GM12878 (cell line): Measurements from ENCODE around the gene TEAD4. TPM values are rescaled to one million over a fixed set of nuclear protein-coding genes. Genes with fewer than 3 reads are reported as not detected.

ENCODE experiments used
- ATAC-seq: fragments of 200-7000 bp; cut with Tn5 transposase; 3 replicates; pipeline ENCODE4 v1.9.1; 2020; ENCODE audit warnings: mild to moderate bottlenecking, moderate library complexity
- BruUV-seq: library from RNA; stranded (reverse); fragments of 400-500 nt; replicated peaks from 2 replicates; lab custom pipeline; 2021; lab: Mats Ljungman, UMichigan
- CTCF ChIA-PET: fragments of 300-600 bp; sonication (Branson Sonifier 250); formaldehyde crosslinking; extraction: SDS; loops from one replicate; lab custom pipeline; 2021; ENCODE audit warnings: inconsistent platforms; lab: Yijun Ruan, JAX
- POLR2A ChIA-PET: fragments of 350-600 bp; formaldehyde crosslinking; extraction: SDS; loops from one replicate; lab custom pipeline; 2021; ENCODE audit warnings: inconsistent platforms; lab: Charles Lee
- RAD21 ChIA-PET: fragments of 300-600 bp; sonication (Branson Sonifier 250); formaldehyde crosslinking; loops from one replicate; lab custom pipeline; 2023; ENCODE audit warnings: antibody characterized with exemption; ENCODE audit not compliant: unreplicated experiment; lab: Charles Lee
- SMC1A ChIA-PET: fragments of 300-600 bp; sonication (Branson Sonifier 250); formaldehyde crosslinking; loops from one replicate; lab custom pipeline; 2023; ENCODE audit not compliant: unreplicated experiment, uncharacterized antibody; lab: Charles Lee
- DNase-seq: peaks from one replicate; pipeline ENCODE4 v3.0.0-alpha.2; 2011; ENCODE audit warnings: low read depth, low spot score
- FAIRE-seq: peaks from 3 replicates; lab custom pipeline; 2011; peaks lifted over from hg19 to GRCh38; lab: Jason Lieb, UNC
- H2AFZ ChIP-seq: 2 replicates; pipeline ENCODE4 v1.6.0; 2011; ENCODE audit warnings: low read depth, low read length, control low read depth; ENCODE audit not compliant: control insufficient read depth
- H3K27ac ChIP-seq: 2 replicates; pipeline ENCODE4 v1.5.1; 2011; ENCODE audit warnings: control low read depth; ENCODE audit not compliant: control insufficient read depth, insufficient read depth
- H3K27me3 ChIP-seq, 2 experiments: replicated peaks in 1 of 2; 2 replicates each; pipeline versions ENCODE4 v1.6.0 to v1.6.1; 2011; ENCODE audit warnings: low read length in 1 of 2; ENCODE audit not compliant: control insufficient read depth in 2 of 2, insufficient read depth in 2 of 2
- H3K36me3 ChIP-seq, 2 experiments: 2 replicates each; pipeline ENCODE4 v1.5.1; 2011; ENCODE audit warnings: low read length in 1 of 2; ENCODE audit not compliant: control insufficient read depth in 2 of 2, insufficient read depth in 2 of 2
- H3K4me1 ChIP-seq: 2 replicates; pipeline ENCODE4 v1.6.1; 2011; ENCODE audit warnings: mild to moderate bottlenecking, low read length, moderate library complexity, mixed read lengths; ENCODE audit not compliant: control insufficient read depth, insufficient read depth
- H3K4me2 ChIP-seq: 2 replicates; pipeline ENCODE4 v1.6.0; 2011; ENCODE audit warnings: control low read depth; ENCODE audit not compliant: control insufficient read depth, insufficient read depth
- H3K4me3 ChIP-seq: fragments of 200-600 bp; sonication (generic); 2 replicates; pipeline ENCODE4 v1.5.1; 2016
- H3K79me2 ChIP-seq: 2 replicates; pipeline ENCODE4 v1.6.0; 2011; ENCODE audit warnings: low read length; ENCODE audit not compliant: control insufficient read depth, insufficient read depth
- H3K9ac ChIP-seq: 2 replicates; pipeline ENCODE4 v1.8.0; 2011; ENCODE audit warnings: low read length, control low read depth, mixed read lengths; ENCODE audit not compliant: control insufficient read depth, insufficient read depth
- H3K9me3 ChIP-seq: replicated peaks from 3 replicates; pipeline ENCODE4 v1.5.1; 2011; ENCODE audit warnings: mild to moderate bottlenecking, low read length; ENCODE audit not compliant: control insufficient read depth, insufficient read depth
- H4K20me1 ChIP-seq: 2 replicates; pipeline ENCODE4 v1.6.0; 2011; ENCODE audit not compliant: control insufficient read depth, insufficient read depth
- BACH1 ChIP-seq: fragments of 450-650 bp; IDR thresholded peaks from 2 replicates; pipeline ENCODE4 v1.6.1; 2017; ENCODE audit warnings: mild to moderate bottlenecking, borderline replicate concordance
- CBX3 ChIP-seq: fragments of 200-600 bp; sonication (generic); IDR thresholded peaks from 2 replicates; pipeline ENCODE4 v1.6.1; 2016; ENCODE audit warnings: low read depth, borderline replicate concordance
- EP300 ChIP-seq, 2 experiments: fragments of 150-350 bp in 1 of 2; IDR thresholded peaks; 2 replicates each; pipeline ENCODE4 v1.6.1; 2011 to 2012; ENCODE audit warnings: low read depth in 2 of 2, low read length in 2 of 2, borderline replicate concordance in 1 of 2, improper control_type of control experiment in 1 of 2, inconsistent platforms in 1 of 2; ENCODE audit not compliant: control insufficient read depth in 1 of 2
- MEF2B ChIP-seq: fragments of 450-650 bp; IDR thresholded peaks from 2 replicates; pipeline ENCODE4 v1.6.1; 2018; ENCODE audit warnings: mild to moderate bottlenecking, moderate library complexity; ENCODE audit not compliant: partially characterized antibody, poor library complexity, severe bottlenecking
- NR2C1 ChIP-seq: fragments of 450-650 bp; IDR thresholded peaks from 2 replicates; pipeline ENCODE4 v1.6.1; 2017; ENCODE audit warnings: antibody characterized with exemption, mild to moderate bottlenecking, moderate library complexity
- PAX8 ChIP-seq: fragments of 450-650 bp; IDR thresholded peaks from 2 replicates; pipeline ENCODE4 v1.6.1; 2017; ENCODE audit warnings: mild to moderate bottlenecking, moderate library complexity
- SIN3A ChIP-seq: IDR thresholded peaks from 2 replicates; pipeline ENCODE4 v1.6.1; 2012; ENCODE audit warnings: low read depth, low read length, improper control_type of control experiment
- SUPT20H ChIP-seq: IDR thresholded peaks from 2 replicates; pipeline ENCODE4 v1.6.1; 2011; ENCODE audit warnings: low read depth, mild to moderate bottlenecking, low read length, moderate library complexity, borderline replicate concordance; ENCODE audit not compliant: control insufficient read depth
- ZSCAN29 ChIP-seq: fragments of 450-650 bp; IDR thresholded peaks from 2 replicates; pipeline ENCODE4 v1.6.1; 2017; ENCODE audit warnings: mild to moderate bottlenecking, moderate library complexity
- WGBS: methylation state at CpG from one replicate; pipeline ENCODE4 v1.1.6; 2016; ENCODE audit warnings: low lambda C conversion rate; ENCODE audit not compliant: insufficient replicate concordance, insufficient coverage; ENCODE audit errors: missing lambda C conversion rate; 5-methylcytosine and 5-hydroxymethylcytosine counted together
- in situ Hi-C: fragments of 300-500 bp; cut with MboI; formaldehyde crosslinking; loops from 9 replicates; pipeline ENCODE4 v1.14.3; 2018; ENCODE audit warnings: mixed read lengths
- intact Hi-C: fragments of 100-400 bp; cut with micrococcal nuclease; formaldehyde crosslinking; loops from one replicate; pipeline ENCODE4 v1.14.2; 2022; ENCODE audit not compliant: unreplicated experiment
- polyA plus RNA-seq, 11 experiments: library from polyadenylated mRNA; depleted of rRNA in 4 of 11; unstranded in 6 of 11; stranded (reverse) in 5 of 11; fragments of >200 nt; fragmentation: Nextera tagmentation in 4 of 11; fragmentation: Illumina TruSeq in 1 of 11; extraction: Ambion mirVana in 4 of 11; extraction: Trizol in 1 of 11; gene quantifications; 1 replicate in 1 of 11; 2 replicates in 10 of 11; pipeline versions ENCODE4 v1.2.1 to v1.2.3, GENCODE V29; 2011 to 2016; ENCODE audit warnings: inconsistent platforms in 2 of 11, missing spikeins in 2 of 11, low read depth in 1 of 11
- total RNA-seq, 4 experiments: library from RNA; depleted of rRNA in 3 of 4; stranded (reverse); fragments of >200 nt in 3 of 4; fragmentation: Illumina TruSeq in 1 of 4; extraction: Trizol in 1 of 4; gene quantifications; 2 replicates each; pipeline versions ENCODE4 v1.2.1 to v1.2.3, GENCODE V29; 2013 to 2021
- TF ChIP-seq, protein P1 (sequence below): fragments of 150-350 bp; IDR thresholded peaks from 2 replicates; pipeline ENCODE4 v1.6.1; 2014; ENCODE audit warnings: mild to moderate bottlenecking, low read depth, low read length
- TF ChIP-seq, protein P2 (sequence below): IDR thresholded peaks from 2 replicates; pipeline ENCODE4 v1.6.1; 2011; ENCODE audit warnings: borderline replicate concordance, low read depth, mild to moderate bottlenecking, moderate library complexity, low read length; ENCODE audit not compliant: insufficient read depth, poor library complexity, severe bottlenecking
- TF ChIP-seq, protein P3 (sequence below): IDR thresholded peaks from 2 replicates; pipeline ENCODE4 v1.6.1; 2012; ENCODE audit warnings: low read depth, low read length, improper control_type of control experiment

Gene TEAD4
- total and polyA plus RNA-seq, 10 of the 15 experiments (the other 5 are each of a cell fraction or from before 2014, with no cell fraction given): 0.04 to 0.68 (median 0.31) TPM; not detected in 4

DNA sequence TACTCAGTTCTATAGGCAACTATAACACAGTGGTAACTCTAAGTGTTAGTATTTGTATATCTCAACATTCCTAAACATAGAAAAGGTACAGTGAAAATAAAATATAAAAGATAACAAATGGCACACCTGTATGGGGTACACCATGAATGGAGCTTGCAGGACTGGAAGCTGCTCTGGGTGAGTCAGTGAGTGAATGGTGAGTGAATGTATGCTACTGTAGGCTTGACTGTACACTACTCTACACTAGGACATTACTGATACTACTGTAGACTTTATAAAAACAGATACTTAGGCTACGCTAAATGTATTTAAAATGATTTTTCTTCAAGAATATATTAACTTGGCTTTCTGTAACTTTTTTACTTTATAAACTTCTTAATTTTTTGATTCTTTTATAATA is 25.5 kb downstream of the TEAD4 start:
- no peaks in the 10 kb centered on the region for H3K4me1 ChIP-seq
- H3K27me3 ChIP-seq: no peaks in the 10 kb centered on the region; a peak in 1 of 4 replicates
- ATAC-seq: no peak
- no peak overlapping the region for H2AFZ ChIP-seq
- 44% methylated on average over 1 of the region's 1 CpG for WGBS
- no peak overlapping the region for H3K27ac ChIP-seq
- DNase-seq: no peak
- ChIA-PET SMC1A (no interaction called here), RAD21 (interaction anchor here (0.5 kb wide), 1 partner anchor 540 kb away, joined by 3 read pairs; no protein-coding TSS in a partner anchor), POLR2A (no interaction called here), CTCF (no interaction called here)
- H4K20me1 ChIP-seq: no peaks in the 10 kb centered on the region
- intact Hi-C loops: no loop called here
- no peak overlapping the region for H3K4me2 ChIP-seq
- H3K79me2 ChIP-seq: no peaks in the 10 kb centered on the region
- TF ChIP-seq, protein P1, sequence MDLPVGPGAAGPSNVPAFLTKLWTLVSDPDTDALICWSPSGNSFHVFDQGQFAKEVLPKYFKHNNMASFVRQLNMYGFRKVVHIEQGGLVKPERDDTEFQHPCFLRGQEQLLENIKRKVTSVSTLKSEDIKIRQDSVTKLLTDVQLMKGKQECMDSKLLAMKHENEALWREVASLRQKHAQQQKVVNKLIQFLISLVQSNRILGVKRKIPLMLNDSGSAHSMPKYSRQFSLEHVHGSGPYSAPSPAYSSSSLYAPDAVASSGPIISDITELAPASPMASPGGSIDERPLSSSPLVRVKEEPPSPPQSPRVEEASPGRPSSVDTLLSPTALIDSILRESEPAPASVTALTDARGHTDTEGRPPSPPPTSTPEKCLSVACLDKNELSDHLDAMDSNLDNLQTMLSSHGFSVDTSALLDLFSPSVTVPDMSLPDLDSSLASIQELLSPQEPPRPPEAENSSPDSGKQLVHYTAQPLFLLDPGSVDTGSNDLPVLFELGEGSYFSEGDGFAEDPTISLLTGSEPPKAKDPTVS: no peak
- TF ChIP-seq, protein P2, sequence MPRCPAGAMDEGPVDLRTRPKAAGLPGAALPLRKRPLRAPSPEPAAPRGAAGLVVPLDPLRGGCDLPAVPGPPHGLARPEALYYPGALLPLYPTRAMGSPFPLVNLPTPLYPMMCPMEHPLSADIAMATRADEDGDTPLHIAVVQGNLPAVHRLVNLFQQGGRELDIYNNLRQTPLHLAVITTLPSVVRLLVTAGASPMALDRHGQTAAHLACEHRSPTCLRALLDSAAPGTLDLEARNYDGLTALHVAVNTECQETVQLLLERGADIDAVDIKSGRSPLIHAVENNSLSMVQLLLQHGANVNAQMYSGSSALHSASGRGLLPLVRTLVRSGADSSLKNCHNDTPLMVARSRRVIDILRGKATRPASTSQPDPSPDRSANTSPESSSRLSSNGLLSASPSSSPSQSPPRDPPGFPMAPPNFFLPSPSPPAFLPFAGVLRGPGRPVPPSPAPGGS: no peak
- TF ChIP-seq NR2C1 (no peak), CBX3 (no peak), EP300 (IDR thresholded peaks at IDR 0.05; ENCODE audit: borderline replicate concordance in 1 of 2, control insufficient read depth in 1 of 2, low read depth in 2 of 2, low read length in 2 of 2) (no peak), PAX8 (no peak), BACH1 (no peak), SIN3A (no peak), MEF2B (no peak), SUPT20H (no peak), ZSCAN29 (no peak)
- TF ChIP-seq, protein P3, sequence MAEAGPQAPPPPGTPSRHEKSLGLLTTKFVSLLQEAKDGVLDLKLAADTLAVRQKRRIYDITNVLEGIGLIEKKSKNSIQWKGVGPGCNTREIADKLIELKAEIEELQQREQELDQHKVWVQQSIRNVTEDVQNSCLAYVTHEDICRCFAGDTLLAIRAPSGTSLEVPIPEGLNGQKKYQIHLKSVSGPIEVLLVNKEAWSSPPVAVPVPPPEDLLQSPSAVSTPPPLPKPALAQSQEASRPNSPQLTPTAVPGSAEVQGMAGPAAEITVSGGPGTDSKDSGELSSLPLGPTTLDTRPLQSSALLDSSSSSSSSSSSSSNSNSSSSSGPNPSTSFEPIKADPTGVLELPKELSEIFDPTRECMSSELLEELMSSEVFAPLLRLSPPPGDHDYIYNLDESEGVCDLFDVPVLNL: no peak
- H3K4me3 ChIP-seq: no peak overlapping the region
- no peaks in the 10 kb centered on the region for H3K9me3 ChIP-seq
- FAIRE-seq: no peak
- no peaks in the 10 kb centered on the region for H3K36me3 ChIP-seq
- no peak overlapping the region for H3K9ac ChIP-seq
- BruUV-seq: no TSS peak
- in situ Hi-C loops: no loop called here
